Sigmoid colon (tissue), 4 donors: ENCODE measurements around the gene ANKHD1.

Source experiments
- CTCF ChIP-seq, 4 experiments: fragments of 450-650 bp in 3 of 4; fragments of 200-600 bp in 1 of 4; IDR thresholded peaks; one replicate each; pipeline ENCODE4 v1.5.1; 2016 to 2019; ENCODE audit warnings: antibody characterized with exemption in 4 of 4, mild to moderate bottlenecking in 3 of 4, moderate library complexity in 2 of 4
- POLR2A ChIP-seq, 2 donors: fragments of 450-650 bp; IDR thresholded peaks; one replicate each; pipeline ENCODE4 v1.6.1; 2016; ENCODE audit warnings: antibody characterized with exemption in 2 of 2, mild to moderate bottlenecking in 2 of 2, moderate library complexity in 2 of 2
- POLR2AphosphoS5 ChIP-seq, 4 donors: sonication (generic); formaldehyde crosslinking; IDR thresholded peaks; one replicate each; pipeline ENCODE4 v1.6.1; 2017; ENCODE audit warnings: antibody characterized with exemption in 4 of 4

GRCh38 chr5:140382866-140383265 lies 18.8 kb upstream of the ANKHD1 start:
- TF ChIP-seq POLR2AphosphoS5 (IDR thresholded peaks at IDR 0.05) (no peak), POLR2A (IDR thresholded peaks at IDR 0.05) (no peak), CTCF (IDR thresholded peaks at IDR 0.05) (no peak)
